GM06990 (cell line): ENCODE data around the gene ST8SIA2.

Experiments used
- DNase-seq: peaks from one replicate; pipeline ENCODE4 v3.0.0-alpha.2; 2011; ENCODE audit not compliant: insufficient read length; ENCODE audit errors: extremely low read depth
- H3K27me3 ChIP-seq: replicated peaks from 2 replicates; pipeline ENCODE4 v1.6.0; 2011; ENCODE audit warnings: low read length; ENCODE audit not compliant: control insufficient read depth, insufficient read depth
- H3K36me3 ChIP-seq: 2 replicates; pipeline ENCODE4 v1.5.1; 2011; ENCODE audit warnings: low read length; ENCODE audit not compliant: control insufficient read depth, insufficient read depth
- H3K4me3 ChIP-seq: replicated peaks from 2 replicates; pipeline ENCODE4 v1.5.1; 2011; ENCODE audit warnings: low read depth, mild to moderate bottlenecking, control low read depth, low read length
- CTCF ChIP-seq: IDR thresholded peaks from 2 replicates; pipeline ENCODE4 v1.5.1; 2011; ENCODE audit warnings: low read length, control low read depth, mild to moderate bottlenecking, inconsistent platforms; ENCODE audit not compliant: insufficient read depth, poor library complexity, severe bottlenecking

The ST8SIA2 gene

DNA sequence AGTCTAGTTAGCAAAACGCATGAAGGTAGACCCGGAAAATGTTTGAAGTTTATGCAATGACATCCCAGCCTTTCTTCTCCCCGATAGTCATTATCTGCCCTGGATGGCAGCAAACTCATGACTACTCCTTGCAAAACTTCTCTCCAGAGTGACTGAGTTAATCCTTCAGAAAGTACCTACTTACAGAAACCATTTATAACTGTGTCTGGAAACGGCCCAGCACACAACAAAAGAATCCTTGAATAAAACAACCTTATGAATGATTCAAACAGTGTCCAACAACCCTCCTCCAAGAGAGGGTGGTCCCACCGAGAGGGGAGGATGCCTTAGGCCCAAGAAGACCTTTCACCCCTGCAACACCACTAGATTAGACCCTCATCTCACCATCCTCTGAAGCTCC lies 14.2 kb downstream of the ST8SIA2 start:
- no peak for TF ChIP-seq CTCF
- Histone ChIP-seq H3K4me3 (no peak overlapping the region), H3K36me3 (no peaks in the 10 kb centered on the region), H3K27me3 (peaks cover 1% of the 10 kb centered on the region; the same call in 1 of the 2 replicates)
- DNase-seq: no peak

GRCh38 chr15:92409006-92409405 lies 15.3 kb downstream of the ST8SIA2 start:
- Histone ChIP-seq H3K36me3 (no peaks in the 10 kb centered on the region), H3K27me3 (peaks cover 1% of the 10 kb centered on the region; the same call in 1 of the 2 replicates), H3K4me3 (no peak overlapping the region)
- no peak for TF ChIP-seq CTCF
- no peak for DNase-seq

DNA sequence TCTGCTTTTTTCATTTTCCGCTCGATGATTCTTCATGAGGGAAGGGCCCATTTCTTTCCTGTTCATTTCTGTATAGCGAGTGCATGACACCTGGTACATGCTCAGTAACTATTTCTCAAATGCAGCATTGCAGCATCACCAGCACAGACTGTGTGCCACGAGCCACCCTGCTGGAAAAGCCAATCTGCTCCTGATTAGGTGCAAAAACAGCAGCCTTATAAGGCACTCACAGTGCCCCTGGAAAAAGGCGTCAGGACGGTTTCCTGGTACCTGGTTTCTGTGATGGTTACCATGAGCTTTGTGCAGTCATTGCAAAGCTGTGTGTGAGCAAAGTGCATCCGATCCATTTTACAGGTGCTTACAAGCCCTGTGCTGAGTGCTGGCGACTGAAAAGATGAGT lies 15.8 kb downstream of the ST8SIA2 start:
- TF ChIP-seq CTCF: no peak
- H3K27me3 ChIP-seq: peaks cover 3% of the 10 kb centered on the region
- no peak overlapping the region for H3K4me3 ChIP-seq
- no peak for DNase-seq
- no peaks in the 10 kb centered on the region for H3K36me3 ChIP-seq

- Histone ChIP-seq H3K27me3 (peaks cover 3% of the 10 kb centered on the region), H3K36me3 (no peaks in the 10 kb centered on the region), H3K4me3 (no peak overlapping the region)
- TF ChIP-seq CTCF: no peak
- DNase-seq: no peak
Measured at GRCh38 chr15:92410537-92410936, 16.9 kb downstream of the ST8SIA2 start.

GRCh38 chr15:92411256-92411655 lies 17.6 kb downstream of the ST8SIA2 start:
- Histone ChIP-seq H3K27me3 (peaks cover 3% of the 10 kb centered on the region), H3K36me3 (no peaks in the 10 kb centered on the region), H3K4me3 (no peak overlapping the region)
- DNase-seq: no peak
- TF ChIP-seq CTCF: no peak

- Histone ChIP-seq H3K4me3 (no peak overlapping the region), H3K27me3 (peaks cover 3% of the 10 kb centered on the region), H3K36me3 (no peaks in the 10 kb centered on the region)
- no peak for DNase-seq
- TF ChIP-seq CTCF: no peak
Measured at GRCh38 chr15:92413510-92413909, 19.8 kb downstream of the ST8SIA2 start.
